Breast epithelium (tissue), 3 donors: ENCODE measurements around the gene COQ9.

ENCODE experiments used
- POLR2A ChIP-seq: fragments of 450-650 bp; IDR thresholded peaks from one replicate; pipeline ENCODE4 v1.6.1; 2016; ENCODE audit warnings: antibody characterized with exemption, mild to moderate bottlenecking, moderate library complexity
- POLR2AphosphoS5 ChIP-seq, 3 donors: sonication (generic); formaldehyde crosslinking; IDR thresholded peaks; one replicate each; pipeline ENCODE4 v1.6.1; 2017; ENCODE audit warnings: antibody characterized with exemption in 3 of 3
- TF ChIP-seq, protein P1 (sequence below), 3 donors: fragments of 450-650 bp; IDR thresholded peaks; one replicate each; pipeline ENCODE4 v1.5.1; 2016 to 2017; ENCODE audit warnings: antibody characterized with exemption in 3 of 3, mild to moderate bottlenecking in 3 of 3, moderate library complexity in 3 of 3

DNA sequence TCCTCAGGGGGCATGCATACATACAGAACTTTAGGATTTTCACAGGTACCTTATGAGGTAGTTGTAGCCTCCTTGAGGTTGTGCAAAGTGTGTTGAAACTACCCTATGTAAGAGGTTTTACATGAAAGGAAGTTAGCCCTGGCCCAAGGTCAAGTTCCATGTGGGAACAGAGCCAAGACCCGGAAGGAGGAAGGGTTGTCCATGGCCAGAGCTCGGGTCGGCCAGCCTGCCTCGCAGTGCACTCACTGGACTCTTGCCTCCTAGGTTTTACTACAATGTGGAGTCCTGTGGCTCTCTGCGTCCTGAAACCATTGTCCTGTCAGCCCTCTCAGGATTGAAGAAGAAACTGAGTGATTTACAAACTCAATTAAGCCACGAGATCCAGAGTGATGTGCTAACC is 23.4 kb downstream of the COQ9 start:
- TF ChIP-seq, protein P1, sequence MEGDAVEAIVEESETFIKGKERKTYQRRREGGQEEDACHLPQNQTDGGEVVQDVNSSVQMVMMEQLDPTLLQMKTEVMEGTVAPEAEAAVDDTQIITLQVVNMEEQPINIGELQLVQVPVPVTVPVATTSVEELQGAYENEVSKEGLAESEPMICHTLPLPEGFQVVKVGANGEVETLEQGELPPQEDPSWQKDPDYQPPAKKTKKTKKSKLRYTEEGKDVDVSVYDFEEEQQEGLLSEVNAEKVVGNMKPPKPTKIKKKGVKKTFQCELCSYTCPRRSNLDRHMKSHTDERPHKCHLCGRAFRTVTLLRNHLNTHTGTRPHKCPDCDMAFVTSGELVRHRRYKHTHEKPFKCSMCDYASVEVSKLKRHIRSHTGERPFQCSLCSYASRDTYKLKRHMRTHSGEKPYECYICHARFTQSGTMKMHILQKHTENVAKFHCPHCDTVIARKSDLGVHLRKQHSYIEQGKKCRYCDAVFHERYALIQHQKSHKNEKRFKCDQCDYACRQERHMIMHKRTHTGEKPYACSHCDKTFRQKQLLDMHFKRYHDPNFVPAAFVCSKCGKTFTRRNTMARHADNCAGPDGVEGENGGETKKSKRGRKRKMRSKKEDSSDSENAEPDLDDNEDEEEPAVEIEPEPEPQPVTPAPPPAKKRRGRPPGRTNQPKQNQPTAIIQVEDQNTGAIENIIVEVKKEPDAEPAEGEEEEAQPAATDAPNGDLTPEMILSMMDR (IDR thresholded peaks at IDR 0.05), result no peak
- TF ChIP-seq POLR2AphosphoS5 (IDR thresholded peaks at IDR 0.05) (no peak), POLR2A (no peak)
